C4-2B (cell line): Measurements from ENCODE around the gene UVRAG.
"Not testable (repeated sequence)": the region's sequence is repeated elsewhere in the genome, so short reads cannot be mapped to it uniquely, and the experiment has no call there.

Experiments used
- H3K27ac ChIP-seq: fragments of 450-650 bp; 2 replicates; pipeline ENCODE4 v1.5.1; 2017
- CTCF ChIP-seq: fragments of 450-650 bp; conservative IDR thresholded peaks from 2 replicates; pipeline ENCODE4 v1.5.1; 2017; ENCODE audit warnings: mild to moderate bottlenecking
- ZFX ChIP-seq: fragments of 450-650 bp; IDR thresholded peaks from 2 replicates; pipeline ENCODE4 v1.6.1; 2017

UVRAG gene

DNA sequence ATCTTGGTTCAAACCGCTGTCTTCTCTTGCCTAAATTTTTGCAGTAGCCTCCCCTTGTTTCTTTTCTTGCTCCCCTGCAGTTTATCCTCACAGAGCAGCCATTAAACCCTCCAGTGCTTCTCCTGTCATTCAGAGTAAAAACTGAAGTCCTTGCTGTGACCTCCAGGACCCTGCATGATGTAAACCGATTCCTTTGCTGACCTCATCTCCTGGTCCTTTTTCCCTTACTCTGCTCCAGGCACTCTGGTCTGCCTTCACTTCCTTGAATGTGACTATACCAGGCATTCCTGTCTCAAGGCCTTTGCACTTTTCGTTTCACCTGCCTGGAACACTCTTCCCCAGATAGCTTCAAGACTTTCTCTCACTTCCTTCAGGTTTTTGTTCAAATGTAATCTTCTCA is 239.3 kb downstream of the UVRAG start:
- no peak overlapping the region for H3K27ac ChIP-seq
- TF ChIP-seq ZFX = no peak

GRCh38 chr11:76056876-76057275 is 241.9 kb downstream of the UVRAG start:
- TF ChIP-seq CTCF (no peak), ZFX (no peak)

GRCh38 chr11:76060475-76061036 is 245.5 kb downstream of the UVRAG start:
- not testable (repeated sequence) for H3K27ac ChIP-seq

More at GRCh38 chr11:76056876-76057275, 241.9 kb downstream of the UVRAG start:
- no peak overlapping the region for H3K27ac ChIP-seq

- TF ChIP-seq CTCF (no peak), ZFX (no peak)
- no peak overlapping the region for H3K27ac ChIP-seq
These were observed 247.7 kb downstream of the UVRAG start for GRCh38 chr11:76062733-76063132.

DNA sequence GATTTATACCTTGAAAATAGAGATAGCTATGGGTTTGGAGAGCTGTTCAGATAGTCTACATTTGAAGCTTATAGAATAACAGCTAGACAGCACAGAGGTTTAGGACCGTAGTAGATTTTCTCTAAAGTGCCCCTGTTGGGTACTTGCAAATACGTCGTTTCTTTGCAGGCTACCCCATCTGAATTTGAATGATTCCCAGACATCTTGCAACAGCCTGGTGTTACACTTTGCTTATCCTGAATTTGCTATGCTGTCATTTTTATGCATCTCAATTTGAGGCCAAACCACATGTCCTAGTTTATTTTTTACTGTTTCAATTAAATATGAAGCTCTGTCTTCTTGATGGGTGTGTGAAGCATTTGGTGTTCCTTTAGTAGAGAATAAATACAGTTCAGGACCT is 249.2 kb downstream of the UVRAG start:
- H3K27ac ChIP-seq = no peak overlapping the region
- TF ChIP-seq CTCF = no peak
- TF ChIP-seq ZFX = no peak

- TF ChIP-seq CTCF (no peak), ZFX (no peak)
- no peak overlapping the region for H3K27ac ChIP-seq
These were observed 252.1 kb downstream of the UVRAG start for GRCh38 chr11:76067099-76067498.

DNA sequence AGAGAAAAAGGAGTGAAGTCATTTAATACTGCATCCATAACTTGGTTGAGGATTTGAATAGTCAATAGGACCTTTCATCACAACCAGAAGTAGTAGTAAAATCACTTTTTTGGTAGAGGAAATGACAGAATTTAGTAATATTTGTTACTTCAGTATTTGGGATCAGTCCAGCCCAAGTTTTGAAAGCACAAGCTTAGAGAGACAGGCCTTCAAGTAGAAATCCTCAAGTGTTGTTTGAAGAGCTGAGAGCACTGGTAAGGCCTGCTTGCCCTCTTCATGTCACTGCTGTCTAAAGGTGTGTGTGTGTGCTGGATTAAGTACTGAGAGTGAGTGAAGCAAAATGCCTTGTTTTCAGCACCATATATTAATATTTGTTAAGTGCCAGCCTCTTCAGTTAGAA is 254.0 kb downstream of the UVRAG start:
- no peak overlapping the region for H3K27ac ChIP-seq

GRCh38 chr11:76071090-76071489 is 256.1 kb downstream of the UVRAG start:
- TF ChIP-seq ZFX = no peak
- no peak for TF ChIP-seq CTCF
- H3K27ac ChIP-seq = no peak overlapping the region

More for the DNA sequence above, 254.0 kb downstream of the UVRAG start:
- no peak for TF ChIP-seq CTCF
- TF ChIP-seq ZFX = no peak
